Measurements from ENCODE around the gene ACTR3. TPM values are rescaled to one million over a fixed set of nuclear protein-coding genes. Genes with fewer than 3 reads are reported as not detected.

The ACTR3 gene
- total and polyA plus RNA-seq, 2 of the 4 experiments (the other 2 are of a cell fraction): 246 to 307 TPM

DNA sequence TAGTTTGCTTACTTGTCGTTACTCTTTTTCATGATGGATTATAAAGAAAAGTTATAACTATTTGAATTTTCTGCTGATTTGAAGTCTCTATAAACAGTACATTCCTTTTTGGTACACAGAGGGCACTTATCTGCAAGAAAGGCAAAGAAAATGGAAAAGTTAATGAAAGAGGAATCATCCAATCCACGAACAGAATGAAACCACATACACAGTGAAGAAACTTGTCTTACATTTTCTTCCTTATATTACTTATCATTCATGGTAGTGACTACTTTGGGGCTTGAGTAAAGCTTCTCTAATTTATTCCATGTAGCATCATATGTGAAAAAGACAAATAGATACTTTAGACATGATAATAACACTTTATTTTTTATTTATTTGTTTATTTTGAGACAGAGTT lies 14.8 kb upstream of the ACTR3 start:
- dilution Hi-C loops (cut with HindIII; ENCODE audit: low sequenced_read_pairs, unreplicated experiment): no loop called here
- ChIA-PET POLR2A (ENCODE audit: unreplicated experiment) (no interaction called here), CTCF (no interaction called here)
- Histone ChIP-seq H4K8ac (ENCODE audit: low read depth in 2 of 2, low read length in 2 of 2) (no peak overlapping the region), H3K9me1 (ENCODE audit: insufficient read depth, low read length) (no peaks in the 10 kb centered on the region; the same call in none of the 2 replicates), H3K4me2 (ENCODE audit: low read depth, low read length) (no peak overlapping the region), H3K56ac (ENCODE audit: extremely low read depth, insufficient read depth, low read length) (no peak overlapping the region), H2AK9ac (replicated peaks; ENCODE audit: low read depth, low read length, poor library complexity) (no peak overlapping the region), H3K4me3 (ENCODE audit: insufficient read depth, low read depth, low read length) (no peak overlapping the region), H3K27me3 (ENCODE audit: control insufficient read depth, insufficient read depth, low read length) (no peaks in the 10 kb centered on the region), H3K79me1 (ENCODE audit: low read depth in 1 of 2, low read length in 2 of 2) (0 out of 4 replicates have a peak, but pooled peaks cover 0 to 4% of the 10 kb centered on the region in 2 experiments), H3K14ac (replicated peaks; ENCODE audit: low read depth, low read length) (no peak overlapping the region), H2AFZ (replicated peaks; ENCODE audit: low read length, poor library complexity) (no peak overlapping the region), H2BK20ac (ENCODE audit: low read depth, low read length) (no peak overlapping the region), H3K9me3 (ENCODE audit: control insufficient read depth, insufficient read depth, low read length) (no peaks in the 10 kb centered on the region), H2AK5ac (ENCODE audit: low read depth, low read length) (no peak overlapping the region), H3K9ac (ENCODE audit: low read depth, low read length) (no peak overlapping the region), H4K20me1 (ENCODE audit: insufficient read depth, low read length) (no peaks in the 10 kb centered on the region), H3K27ac (ENCODE audit: insufficient read depth, low read length) (no peak overlapping the region), H2BK120ac (ENCODE audit: low read depth, low read length) (no peak overlapping the region), H3K18ac (ENCODE audit: low read depth, low read length) (no peak overlapping the region), H3K4ac (ENCODE audit: low read depth, low read length) (no peak overlapping the region), H3K36me3 (ENCODE audit: control insufficient read depth, insufficient read depth, low read length) (no peaks in the 10 kb centered on the region), H4K91ac (ENCODE audit: insufficient read depth, low read depth, low read length) (no peak overlapping the region), H3K4me1 (ENCODE audit: control insufficient read depth, insufficient read depth, low read length) (peaks cover 14% of the 10 kb centered on the region), H2BK15ac (ENCODE audit: low read depth, low read length) (no peak overlapping the region), H4K5ac (ENCODE audit: low read depth, low read length) (no peak overlapping the region), H3K23ac (ENCODE audit: low read depth, low read length) (no peak overlapping the region), H2BK5ac (ENCODE audit: low read depth, low read length, poor library complexity, severe bottlenecking) (no peak overlapping the region)
- DNase-seq (no peak), ATAC-seq (ENCODE audit: low read depth) (no peak)
- no peak for TF ChIP-seq ELK1 (IDR thresholded peaks at IDR 0.05; ENCODE audit: borderline replicate concordance, low read depth, low read length)
- TF ChIP-seq, protein P1, sequence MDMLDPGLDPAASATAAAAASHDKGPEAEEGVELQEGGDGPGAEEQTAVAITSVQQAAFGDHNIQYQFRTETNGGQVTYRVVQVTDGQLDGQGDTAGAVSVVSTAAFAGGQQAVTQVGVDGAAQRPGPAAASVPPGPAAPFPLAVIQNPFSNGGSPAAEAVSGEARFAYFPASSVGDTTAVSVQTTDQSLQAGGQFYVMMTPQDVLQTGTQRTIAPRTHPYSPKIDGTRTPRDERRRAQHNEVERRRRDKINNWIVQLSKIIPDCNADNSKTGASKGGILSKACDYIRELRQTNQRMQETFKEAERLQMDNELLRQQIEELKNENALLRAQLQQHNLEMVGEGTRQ (IDR thresholded peaks at IDR 0.05; ENCODE audit: low read depth, low read length): no peak
- TF ChIP-seq MAFK (IDR thresholded peaks at IDR 0.05; ENCODE audit: low read depth, low read length): no peak
- TF ChIP-seq CHD1 (IDR thresholded peaks at IDR 0.05; ENCODE audit: low read depth, low read length): no peak
- no peak for TF ChIP-seq MXI1 (IDR thresholded peaks at IDR 0.05; ENCODE audit: borderline replicate concordance, low read depth, low read length)
- TF ChIP-seq NFE2L2 (IDR thresholded peaks at IDR 0.05; ENCODE audit: low read depth, low read length): no peak
- TF ChIP-seq BHLHE40 (IDR thresholded peaks at IDR 0.05; ENCODE audit: low read depth, low read length): no peak
- TF ChIP-seq, protein P2, sequence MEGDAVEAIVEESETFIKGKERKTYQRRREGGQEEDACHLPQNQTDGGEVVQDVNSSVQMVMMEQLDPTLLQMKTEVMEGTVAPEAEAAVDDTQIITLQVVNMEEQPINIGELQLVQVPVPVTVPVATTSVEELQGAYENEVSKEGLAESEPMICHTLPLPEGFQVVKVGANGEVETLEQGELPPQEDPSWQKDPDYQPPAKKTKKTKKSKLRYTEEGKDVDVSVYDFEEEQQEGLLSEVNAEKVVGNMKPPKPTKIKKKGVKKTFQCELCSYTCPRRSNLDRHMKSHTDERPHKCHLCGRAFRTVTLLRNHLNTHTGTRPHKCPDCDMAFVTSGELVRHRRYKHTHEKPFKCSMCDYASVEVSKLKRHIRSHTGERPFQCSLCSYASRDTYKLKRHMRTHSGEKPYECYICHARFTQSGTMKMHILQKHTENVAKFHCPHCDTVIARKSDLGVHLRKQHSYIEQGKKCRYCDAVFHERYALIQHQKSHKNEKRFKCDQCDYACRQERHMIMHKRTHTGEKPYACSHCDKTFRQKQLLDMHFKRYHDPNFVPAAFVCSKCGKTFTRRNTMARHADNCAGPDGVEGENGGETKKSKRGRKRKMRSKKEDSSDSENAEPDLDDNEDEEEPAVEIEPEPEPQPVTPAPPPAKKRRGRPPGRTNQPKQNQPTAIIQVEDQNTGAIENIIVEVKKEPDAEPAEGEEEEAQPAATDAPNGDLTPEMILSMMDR (conservative IDR thresholded peaks at IDR 0.05; ENCODE audit: low read depth, low read length): no peak
- no peak for TF ChIP-seq CEBPB (IDR thresholded peaks at IDR 0.05; ENCODE audit: low read depth, low read length)
- TF ChIP-seq MAZ (IDR thresholded peaks at IDR 0.05; ENCODE audit: borderline replicate concordance, low read depth, low read length): no peak
- no peak for TF ChIP-seq RAD21 (IDR thresholded peaks at IDR 0.05; ENCODE audit: low read length)
- TF ChIP-seq RFX5 (IDR thresholded peaks at IDR 0.05; ENCODE audit: low read depth, low read length): no peak
- no peak for TF ChIP-seq RCOR1 (IDR thresholded peaks at IDR 0.05; ENCODE audit: insufficient replicate concordance, low read length)
- no peak for TF ChIP-seq SMC3 (IDR thresholded peaks at IDR 0.05; ENCODE audit: low read depth, low read length)
- TF ChIP-seq POLR2A (IDR thresholded peaks at IDR 0.05; ENCODE audit: low read depth, low read length): no peak
- in situ Hi-C loops (cut with MboI; ENCODE audit: low sequenced_read_pairs): no loop called here
- no TSS peak for BruUV-seq (replicated peaks)
- no CpG with 5 or more reads among the region's 2 CpGs for WGBS, 2 experiments (ENCODE audit: extremely low coverage in 2 of 2, insufficient read length in 1 of 2)
- intact Hi-C loops (cut with micrococcal nuclease): no loop called here
